ENCODE measurements around the gene GJD3.

DNA sequence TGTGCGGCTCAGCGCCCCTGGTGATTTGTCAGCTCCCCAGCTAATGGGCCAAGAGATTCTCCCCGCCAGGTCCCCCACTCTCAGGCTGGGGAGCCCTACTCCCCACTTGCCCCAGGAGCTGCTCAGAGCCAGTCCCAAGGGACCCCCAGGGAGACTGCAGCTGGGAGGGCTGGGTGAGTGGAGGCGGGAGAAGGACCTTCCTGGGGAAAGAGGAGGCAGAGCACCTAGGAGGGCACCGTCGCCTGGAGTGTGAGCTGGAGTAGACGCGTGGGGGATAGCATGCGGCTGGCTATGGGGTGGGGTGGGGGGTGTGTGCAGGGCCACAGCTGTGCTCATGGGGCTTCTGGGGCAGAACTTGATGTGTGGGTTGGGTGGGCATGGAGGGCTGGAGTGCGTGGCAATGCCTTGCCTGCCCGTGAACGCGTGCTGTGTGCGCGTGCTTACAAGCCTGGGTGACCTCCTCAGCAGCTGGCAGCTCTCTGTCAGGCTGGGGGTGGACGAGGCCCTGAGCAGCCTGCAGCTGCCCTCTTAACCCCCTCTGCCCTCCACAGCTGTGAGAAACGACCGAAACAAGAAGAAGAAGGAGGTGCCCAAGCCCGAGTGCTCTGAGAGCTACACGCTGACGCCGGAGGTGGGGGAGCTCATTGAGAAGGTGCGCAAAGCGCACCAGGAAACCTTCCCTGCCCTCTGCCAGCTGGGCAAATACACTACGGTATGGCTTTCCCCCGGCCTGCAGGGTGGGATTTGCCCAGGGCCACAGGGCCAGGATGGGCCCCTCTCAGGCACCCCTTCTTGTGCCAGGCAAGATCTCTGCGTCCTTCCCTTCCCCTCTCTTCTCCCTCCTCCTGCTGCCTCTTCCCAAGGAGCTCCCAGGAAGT is 12.9 kb downstream of the GJD3 start:
- TF ChIP-seq POLR2A (IDR thresholded peaks at IDR 0.05; ENCODE audit: low read depth, low read length) (no peak), POLR2AphosphoS5 (IDR thresholded peaks at IDR 0.05; ENCODE audit: low read depth, low read length) (no peak), TAF1 (IDR thresholded peaks at IDR 0.05; ENCODE audit: borderline replicate concordance, low read depth, low read length) (no peak)
